Amniotic stem cell (primary cell): ENCODE results near the gene CDC123.
"Not testable (repeated sequence)": the region's sequence is repeated elsewhere in the genome, so short reads cannot be mapped to it uniquely, and the experiment has no call there.

ENCODE experiments used
- DNase-seq: peaks from one replicate; lab custom pipeline; 2025; lab: John Stamatoyannopoulos, UW

CDC123 gene

DNA sequence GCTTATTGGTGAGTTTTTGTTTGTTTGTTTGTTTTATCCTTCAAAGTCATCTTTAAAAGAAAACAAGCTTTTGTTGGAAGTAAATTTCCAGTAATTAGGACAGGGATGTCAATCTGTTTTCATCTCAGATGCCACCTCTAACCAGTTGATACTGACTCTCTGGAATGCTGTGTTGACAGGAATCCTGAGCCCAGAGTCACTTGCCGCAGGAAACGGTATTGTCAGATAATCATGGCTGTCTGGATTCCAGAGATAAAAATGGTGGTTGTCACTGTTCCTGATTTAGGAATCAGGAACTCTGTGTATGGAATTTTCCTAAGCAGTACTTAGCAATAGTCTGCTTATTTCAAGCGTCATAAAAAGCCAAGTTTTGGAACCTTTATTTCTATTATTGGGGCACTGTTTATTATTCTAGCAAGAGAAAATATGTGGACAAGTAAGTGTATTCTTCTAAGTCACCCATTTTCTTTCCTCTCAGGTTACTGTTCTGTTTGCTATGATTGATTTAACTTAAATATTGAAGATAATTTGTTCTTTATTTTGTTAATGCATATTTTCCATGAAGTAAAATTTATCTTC is 39.2 kb downstream of the CDC123 start:
- no peak for DNase-seq

DNA sequence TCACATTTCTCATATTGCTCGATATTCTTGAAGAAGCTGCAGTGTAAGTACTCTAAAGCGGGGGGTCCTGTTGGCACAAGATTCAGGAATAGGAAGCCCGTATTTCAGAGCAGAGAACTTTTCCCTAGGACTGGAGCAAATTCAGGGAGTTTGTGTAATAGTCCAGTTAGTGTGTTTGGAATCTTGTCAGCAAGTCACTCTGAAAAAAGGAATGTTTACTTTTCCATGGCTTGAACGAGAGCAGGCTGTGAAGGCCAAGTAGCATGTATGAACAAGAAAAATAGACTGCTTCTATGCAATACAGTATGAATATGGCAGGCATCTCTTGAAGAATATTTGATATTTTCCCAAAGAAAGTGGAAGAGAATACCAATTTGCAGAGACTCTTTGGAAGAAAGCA is 39.8 kb downstream of the CDC123 start:
- no peak for DNase-seq

DNA sequence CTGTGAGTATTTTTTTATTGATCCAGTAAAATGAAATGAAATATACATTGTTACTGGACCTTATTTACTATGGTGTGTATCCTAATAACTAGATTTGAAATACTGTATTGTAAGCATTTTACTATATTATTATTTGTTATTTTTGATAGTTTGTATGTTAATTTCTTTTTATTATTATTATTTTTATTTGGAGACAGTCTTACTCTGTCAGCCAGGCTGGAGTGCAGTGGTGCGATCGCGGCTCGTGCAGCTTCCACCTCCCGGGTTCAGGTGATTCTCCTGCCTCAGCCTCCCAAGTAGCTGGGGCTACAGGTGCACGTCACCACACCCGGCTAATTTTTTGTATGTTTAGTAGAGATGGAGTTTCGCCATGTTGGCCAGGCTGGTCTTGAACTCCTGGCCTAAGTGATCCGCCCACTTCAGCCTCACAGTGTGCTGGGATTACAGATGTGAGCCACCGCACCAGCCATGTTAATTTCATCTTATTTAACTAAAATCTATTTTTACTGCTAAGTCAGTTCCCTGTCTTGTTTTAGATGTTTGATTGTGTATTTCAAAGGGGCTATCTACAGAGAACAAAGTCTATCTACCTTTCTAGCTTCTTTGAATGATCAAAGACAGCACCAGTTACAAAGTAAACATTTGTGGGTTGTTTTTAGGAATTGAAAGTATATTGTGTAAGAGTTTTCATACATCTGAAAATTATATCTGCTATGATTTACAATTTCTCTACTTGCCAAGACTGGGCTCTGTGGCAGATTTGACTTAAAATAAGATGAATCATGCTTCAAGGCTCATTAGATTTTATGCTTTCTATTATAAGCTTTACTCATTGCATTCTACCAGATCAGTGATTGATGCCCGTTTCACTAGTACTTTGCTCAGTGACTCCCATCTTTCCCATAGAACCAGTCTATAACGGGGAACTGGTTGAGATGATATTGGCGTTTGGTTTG is 41.6 kb downstream of the CDC123 start:
- DNase-seq, result no peak

DNA sequence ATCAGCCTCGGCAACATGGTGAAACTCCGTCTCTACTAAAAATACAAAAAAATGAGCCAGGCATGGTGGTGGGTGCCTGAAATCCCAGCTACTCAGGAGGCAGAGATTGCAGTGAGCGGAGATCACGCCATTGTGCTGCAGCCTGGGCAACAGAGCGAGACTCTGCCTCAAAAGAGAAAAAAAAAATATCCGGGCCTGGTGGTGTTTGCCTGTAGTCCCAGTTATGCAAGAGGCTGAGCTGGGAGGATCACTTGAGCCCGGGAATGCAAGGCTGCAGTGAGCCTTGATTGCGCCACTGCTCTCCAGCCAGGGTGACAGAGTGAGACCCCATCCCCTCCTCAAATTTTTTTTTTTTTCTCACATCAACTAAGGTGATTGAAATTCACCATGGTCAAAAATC is 42.8 kb downstream of the CDC123 start:
- DNase-seq, result no peak

DNA sequence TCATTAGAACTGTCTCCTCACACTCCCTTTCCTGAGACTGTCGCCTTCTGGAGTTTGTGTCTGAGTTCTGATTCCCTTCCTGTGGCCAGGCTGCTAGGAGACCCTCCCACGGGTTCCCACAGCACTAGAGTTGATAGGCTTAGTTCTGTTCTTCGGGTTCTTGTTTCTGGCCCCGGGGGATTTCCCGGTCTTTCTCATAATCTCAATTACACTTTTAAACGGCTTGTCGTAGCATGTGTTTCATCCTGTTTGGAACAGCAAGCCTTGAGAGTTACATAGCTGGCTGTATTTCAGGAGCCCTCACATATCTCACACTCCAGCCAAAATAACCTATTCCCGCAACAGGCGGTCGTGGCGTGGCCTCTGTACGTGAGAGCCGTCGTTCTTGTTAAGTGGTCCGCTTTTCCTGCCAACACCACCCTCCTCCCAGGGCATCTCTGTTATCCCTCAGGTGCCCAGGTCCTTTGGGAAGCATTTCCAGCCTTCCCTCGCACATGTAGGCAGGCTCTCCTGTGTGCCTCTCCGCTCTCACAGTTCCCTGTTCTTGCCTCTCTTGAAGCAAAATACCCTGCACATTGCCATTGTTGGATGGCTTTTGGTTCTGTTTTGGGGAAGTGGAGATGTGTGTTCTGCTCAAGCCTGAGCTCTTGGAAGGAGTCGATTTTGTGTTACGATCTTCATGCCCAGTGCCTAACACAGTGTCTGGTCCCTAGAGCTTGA is 46.0 kb downstream of the CDC123 start:
- DNase-seq, result no peak

DNA sequence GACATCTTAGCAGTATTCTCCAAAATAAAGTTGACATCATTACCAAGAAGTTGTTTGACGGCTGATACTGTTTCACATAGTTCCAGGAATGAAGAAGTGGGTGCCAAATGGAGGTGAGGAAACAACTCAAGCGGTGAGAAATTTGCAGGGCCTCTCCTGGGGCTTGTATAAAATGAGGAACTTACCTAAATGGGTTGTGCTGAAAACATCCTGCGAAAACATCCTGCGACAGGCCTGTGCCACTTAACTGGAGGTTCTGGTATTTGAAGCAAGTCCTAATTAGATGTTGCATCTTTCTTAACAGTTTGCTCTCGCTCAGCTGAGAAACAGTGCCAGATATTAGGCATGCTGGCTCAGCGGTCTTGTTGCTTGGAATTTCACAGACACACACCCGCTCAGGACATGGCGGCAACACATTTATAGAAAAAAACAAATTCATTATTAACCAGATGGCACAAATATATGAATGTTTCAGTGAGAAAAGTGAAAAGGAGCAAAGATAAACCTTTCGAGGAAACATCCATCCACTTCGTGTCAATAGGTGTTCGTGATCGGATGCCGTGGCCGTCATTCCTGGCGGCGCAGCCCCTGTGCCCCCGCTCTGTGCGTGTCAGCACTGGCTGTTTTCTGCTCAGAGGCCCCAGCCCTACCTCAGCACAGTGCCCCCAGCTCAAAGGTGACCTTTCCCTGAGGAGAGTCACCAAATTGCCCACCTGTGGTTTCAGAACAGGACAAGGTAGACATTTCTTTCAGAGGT is 48.1 kb downstream of the CDC123 start:
- DNase-seq, result no peak

DNA sequence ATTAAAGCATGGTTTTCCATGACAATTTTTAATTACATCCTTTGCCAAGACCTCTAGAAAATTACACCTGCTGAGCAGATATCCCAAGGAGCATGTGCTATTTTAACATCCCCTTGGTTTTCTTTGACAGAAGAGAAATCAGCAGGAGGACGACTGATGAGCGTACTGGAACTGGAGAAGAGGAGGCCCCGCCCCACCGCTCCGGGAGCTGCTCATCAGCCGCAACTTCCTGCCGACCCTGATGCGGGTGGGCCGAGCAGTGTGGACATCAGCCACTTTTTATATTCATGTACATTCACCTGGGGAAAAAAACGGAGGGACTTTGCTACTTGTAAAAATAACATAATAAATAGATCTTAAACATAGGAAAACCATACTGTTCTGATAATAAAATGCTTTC is 54.2 kb downstream of the CDC123 start:
- DNase-seq, result no peak

DNA sequence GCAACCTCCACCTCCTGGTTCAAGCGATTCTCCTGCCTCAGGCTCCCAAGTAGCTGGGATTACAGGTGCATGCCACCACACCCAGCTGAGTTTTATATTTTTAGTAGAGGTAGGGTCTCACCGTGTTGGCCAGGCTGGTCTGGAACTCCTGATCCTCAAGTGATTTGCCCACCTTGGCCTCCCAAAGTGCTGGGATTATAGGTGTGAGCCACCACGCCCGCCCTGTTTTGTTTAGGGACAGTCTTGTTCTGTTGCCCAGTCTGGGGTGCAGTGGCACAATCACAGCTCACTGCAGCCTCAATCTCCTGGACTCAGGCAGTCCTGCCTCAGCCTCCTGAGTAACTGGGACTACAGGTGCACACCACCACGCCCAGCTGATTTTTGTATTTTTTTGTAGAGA is 54.7 kb downstream of the CDC123 start:
- DNase-seq, result not testable (repeated sequence)

DNA sequence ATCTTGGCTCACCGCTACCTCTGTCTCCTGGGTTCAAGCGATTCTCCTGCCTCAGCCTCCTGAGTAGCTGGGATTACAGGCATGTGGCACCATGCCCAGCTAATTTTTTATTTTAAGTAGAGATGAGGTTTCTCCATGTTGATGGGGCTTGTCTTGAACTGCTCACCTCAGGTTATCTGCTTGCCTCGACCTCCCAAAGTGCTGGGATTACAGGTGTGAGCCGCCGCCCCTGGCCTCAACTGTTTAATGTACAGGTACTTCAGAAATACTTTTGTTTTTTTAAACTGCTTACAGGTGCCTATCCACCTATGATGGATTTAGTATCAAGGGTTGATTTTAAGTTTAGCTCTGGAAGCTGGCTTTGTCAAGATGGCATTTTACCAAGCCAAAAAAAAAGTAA is 55.6 kb downstream of the CDC123 start:
- DNase-seq, result no peak

DNA sequence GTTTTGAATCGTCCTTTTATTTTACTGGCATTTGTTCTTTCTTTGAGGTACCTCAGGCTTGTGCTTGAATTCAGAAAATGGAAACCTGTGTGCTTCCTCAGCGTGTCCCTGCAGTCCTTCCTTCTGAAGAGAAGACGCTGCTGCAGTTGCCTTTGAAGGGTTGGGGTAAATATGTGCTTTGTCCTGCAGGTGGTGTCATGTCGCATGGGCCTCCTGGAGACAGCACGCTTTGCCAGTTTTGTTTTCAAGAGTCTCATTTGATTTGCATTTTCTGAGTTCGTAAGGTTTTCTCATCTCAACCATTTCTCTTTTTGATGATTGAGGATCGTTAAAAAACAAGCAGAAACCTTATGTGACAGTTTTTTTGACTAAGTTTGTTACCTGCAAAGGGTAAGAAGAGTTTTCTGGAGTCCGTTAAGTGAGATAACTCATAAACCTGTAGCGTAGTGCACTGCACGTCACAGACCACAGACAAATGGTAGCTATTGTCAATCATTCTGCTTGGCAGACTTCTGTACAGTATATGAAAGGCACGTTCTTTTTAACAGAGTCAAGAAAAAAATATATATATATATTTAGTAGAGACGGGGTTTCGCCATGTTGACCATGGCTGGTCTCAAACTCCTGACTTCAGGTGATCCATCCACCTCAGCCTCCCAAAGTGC is 57.0 kb downstream of the CDC123 start:
- DNase-seq, result no peak

DNA sequence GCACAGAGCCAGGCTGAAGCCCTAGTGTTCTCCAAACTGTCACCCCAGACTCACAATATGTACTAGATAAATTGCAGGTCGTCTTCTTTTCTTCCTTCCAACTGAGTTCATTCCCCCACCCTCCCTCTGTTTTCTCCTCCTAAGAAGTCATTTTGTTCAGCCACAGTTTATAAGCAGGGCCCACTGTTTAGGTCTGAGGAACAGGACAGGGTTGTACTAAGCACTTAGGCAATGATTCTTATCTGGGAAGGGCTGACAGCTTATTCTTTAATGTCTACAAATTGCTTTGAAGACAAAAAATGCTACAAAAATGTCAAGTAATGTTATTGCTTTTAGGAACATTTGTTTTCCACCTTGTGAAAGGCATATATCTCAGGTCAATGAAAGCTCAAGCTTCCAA is 59.1 kb downstream of the CDC123 start:
- DNase-seq, result no peak

DNA sequence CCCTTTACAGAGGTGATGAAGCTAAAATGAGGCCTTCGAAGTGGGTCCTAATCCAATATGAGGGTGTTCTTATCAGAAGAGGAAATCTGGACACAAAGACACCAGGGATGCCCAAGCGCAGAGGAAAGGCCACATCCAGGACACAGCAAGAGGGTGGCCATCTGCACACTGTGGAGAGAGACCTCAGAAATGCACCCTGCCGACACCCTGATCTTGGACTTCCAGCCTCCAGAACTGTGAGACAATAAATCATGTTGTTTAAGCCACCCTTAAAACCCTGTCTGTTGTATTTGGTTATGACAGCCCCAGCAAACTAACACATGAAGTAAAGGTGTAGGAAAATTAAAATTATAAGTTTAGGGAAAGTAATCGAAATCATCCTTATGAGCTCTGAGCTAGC is 64.0 kb downstream of the CDC123 start:
- DNase-seq, result no peak

DNA sequence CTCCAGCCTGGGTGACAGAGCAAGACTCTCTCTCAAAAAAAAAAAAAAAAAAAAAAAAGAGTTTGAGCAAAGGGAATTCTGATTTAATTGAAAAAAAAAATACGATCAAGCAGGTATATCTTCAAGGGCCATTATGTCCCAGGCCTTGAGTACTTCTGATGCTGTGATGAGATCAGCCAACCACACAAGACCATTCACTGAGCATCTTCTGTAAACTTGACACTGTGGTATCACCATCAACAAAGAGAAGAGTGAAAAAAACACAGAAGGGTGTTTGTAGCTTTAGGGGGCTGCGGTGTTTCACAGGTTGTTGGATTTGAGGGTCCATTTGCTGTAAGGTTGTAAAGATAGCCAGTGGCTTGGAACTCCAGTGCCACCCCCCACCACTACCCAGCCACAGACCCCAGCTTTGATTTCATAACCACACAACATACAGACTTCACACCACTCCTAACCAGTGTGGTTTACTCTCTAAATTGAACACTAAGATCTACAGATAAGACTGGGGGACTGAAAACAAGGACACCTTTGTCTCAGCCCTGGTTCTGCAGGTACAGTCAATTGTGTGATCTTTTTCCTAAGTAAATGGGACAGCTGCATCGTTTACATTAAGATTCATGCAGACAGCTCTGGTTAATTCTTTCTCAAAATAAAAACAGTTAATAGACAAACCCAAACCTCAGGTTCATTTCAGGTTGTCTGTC is 66.4 kb downstream of the CDC123 start:
- no peak for DNase-seq

DNA sequence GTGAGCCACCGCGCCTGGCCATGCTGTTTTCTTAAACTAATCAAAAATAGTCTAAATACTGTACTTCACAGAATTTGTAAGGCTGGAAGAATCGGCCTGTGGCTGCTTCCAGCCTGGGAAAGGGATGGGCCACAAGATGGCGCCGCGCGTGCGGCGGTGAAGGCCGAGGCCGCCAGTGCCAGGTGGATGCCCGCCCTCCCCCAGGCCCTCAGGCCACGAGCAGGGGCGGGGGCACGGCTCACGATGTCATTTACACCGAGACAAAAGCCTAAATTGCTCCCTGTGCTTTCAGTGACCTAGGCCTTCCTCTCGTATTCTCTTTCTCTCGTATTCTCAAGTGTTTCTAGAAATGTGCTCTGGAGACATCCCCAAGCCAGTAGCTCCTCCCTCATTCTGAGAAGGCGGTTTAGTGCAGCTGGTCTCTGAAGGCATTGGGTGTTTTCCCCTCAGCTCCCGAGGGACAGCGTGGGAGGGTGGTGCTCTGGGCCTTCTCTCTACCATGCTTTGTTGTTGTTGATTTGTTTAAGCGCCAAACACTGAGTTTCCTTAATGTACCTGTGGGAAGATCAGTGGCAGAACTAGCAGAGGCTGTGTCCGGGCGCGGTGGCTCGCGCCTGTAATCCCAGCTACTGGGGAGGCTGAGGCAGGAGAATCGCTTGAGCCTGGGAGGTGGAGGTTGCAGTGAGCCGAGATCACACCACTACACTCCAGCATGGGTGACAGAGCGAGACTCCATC is 68.4 kb downstream of the CDC123 start:
- peak; percentile 56 for DNase-seq

DNA sequence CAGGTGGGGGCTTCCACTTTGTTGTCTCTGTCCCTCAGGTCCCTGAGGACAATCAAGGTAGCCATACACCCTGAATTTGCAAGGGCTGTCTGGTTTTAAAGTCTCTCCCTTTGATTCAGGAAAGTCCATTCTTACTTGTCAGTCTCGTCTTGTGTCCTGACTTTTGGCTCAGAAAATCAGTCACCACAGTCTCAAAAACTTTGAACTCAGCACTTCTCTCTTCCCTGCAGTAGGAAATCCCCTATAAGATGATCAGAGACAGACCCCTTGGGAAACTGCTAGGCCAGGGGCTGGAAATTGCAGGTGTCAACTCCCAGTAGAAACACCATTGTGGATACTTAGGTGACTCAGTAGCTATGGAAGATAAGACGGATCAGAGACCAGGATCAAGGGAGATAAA is 73.1 kb downstream of the CDC123 start:
- DNase-seq, result no peak

DNA sequence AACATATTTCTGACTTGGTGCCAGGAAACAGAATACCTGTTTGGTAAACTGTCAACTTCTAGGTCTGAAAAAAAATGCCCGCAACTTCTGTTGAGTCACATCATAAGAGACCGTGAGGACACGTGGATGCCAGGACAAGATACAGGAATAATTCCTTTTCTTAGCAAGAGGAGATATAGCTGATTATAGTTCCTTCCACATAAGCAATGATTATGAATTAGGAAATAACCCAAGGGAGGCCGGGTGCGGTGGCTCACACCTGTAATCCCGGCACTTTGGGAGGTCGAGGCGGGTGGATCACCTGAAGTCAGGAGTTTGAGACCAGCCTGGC is 75.2 kb downstream of the CDC123 start:
- DNase-seq, result no peak

DNA sequence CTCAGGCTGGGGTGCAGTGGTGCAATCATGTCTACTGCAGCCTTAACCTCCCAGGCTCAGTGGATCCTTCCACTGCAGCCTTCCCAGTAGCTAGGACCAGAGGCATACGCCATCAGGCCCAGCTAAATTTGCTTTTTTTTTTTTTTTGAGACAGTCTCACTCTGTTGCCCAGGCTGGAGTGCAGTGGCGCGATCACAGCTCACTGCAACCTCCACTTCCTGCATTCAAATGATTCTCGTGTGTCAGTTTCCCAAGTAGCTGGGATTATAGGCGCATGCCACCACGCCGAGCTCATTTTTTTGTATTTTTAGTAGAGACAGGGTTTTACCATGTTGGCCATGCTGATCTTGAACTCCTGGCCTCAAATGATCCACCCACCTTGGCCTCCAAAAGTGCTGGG is 81.9 kb downstream of the CDC123 start:
- DNase-seq, result not testable (repeated sequence)

DNA sequence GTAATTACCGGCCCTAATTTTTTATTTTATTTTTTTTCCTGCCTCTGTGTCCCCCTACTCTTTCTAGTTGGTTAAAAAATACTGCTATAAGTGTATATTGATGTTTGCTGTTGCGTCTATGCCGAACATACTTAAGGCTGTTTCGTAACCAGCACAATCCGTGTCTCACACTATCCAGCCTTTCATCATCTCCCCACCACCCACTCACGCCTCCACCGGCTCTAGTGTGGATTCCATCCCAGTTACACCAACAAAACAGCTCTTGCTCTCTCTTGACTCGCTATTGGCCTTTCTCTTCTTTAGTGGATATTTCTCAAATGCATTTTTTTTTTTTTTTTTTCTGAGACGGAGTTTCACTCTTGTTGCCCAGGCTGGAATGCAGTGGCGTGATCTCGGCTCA is 83.3 kb downstream of the CDC123 start:
- no peak for DNase-seq

DNA sequence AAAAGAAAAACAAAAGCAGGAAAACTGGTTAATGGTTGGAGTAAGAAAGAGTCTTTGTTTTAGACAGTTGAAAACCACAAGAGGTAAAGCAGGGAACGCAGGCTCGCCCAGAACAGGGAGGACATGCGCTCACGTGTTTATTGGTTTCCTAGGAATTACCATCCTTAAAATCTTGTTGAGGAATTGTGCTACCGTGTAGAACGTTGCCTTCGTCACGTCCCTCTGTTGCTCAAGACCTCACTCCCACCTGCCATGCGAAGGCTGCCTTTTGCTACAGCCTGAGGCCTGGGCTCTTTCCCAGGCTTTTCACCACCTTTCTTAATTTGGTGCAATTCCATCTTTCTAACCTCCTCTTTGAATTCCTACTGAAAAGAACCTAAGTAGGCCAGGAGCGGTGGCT is 91.8 kb downstream of the CDC123 start:
- no peak for DNase-seq

DNA sequence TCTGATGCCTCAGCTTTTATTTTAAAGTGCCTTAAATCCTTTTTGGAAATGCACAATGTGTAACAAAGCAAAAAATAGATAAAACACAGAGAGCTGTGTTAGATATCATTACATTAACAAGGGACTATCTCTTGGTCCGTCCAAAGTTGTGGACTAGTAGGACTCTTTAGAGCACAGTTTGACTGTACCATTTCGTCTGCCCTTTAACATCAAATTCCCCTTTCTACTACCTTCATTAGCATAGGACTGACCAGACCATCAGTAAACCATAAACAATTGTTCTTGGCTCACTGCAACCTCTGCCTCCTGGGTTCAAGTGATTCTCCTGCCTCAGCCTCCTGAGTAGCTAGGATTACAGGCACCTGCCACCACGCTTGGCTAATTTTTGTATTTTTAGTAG is 101.8 kb downstream of the CDC123 start:
- not testable (repeated sequence) for DNase-seq
